ENCODE results near the gene PPP6R1.

Gene PPP6R1

DNA sequence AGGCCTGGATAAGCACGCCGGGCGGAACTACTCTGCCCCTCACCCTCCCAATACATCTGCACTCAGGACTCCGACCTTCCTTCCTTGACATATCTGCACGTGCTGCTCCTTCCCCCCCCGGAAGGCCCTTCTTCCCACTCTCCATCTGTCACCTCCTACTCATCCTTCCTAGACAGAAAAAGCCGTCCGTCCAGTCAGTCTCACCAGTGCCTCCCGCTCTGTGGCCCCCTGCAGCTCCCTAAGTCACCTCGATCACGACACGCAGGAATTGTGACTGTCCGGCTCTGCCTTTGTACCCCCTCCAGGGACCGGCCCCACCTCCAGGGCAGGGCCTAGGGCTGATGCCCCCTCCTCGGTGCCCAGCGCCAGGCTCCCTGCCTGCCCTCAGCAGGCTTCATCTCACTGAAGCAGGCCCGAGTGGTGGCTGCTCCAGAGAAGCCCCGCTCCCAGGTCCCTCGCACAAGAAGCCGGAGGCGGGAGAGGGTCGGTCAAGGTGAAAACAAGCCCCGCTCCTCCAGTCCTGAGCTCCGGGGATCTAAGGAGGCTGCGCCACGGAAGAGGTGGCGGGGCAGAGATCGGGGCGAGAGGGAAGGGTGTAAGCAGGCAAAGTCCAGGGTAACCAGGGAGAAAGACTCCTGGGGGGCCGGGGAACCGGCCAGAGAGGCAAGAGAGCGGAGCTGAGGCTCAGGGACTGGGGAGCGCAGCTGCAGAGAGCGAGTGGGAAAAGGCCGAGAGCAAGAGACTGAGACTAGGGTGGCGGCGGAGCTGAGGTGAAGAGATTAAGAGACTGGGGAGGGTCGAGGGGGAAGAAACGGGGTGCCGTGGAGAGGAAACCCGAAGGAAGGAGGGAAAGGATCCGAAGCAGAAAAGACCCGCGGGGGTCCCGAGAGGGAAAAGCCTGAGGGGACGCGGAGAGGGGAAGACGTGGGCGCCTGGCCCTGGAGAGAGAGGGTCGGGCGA, 1.1 kb downstream of the PPP6R1 start:
- no peak for DNase-seq

DNA sequence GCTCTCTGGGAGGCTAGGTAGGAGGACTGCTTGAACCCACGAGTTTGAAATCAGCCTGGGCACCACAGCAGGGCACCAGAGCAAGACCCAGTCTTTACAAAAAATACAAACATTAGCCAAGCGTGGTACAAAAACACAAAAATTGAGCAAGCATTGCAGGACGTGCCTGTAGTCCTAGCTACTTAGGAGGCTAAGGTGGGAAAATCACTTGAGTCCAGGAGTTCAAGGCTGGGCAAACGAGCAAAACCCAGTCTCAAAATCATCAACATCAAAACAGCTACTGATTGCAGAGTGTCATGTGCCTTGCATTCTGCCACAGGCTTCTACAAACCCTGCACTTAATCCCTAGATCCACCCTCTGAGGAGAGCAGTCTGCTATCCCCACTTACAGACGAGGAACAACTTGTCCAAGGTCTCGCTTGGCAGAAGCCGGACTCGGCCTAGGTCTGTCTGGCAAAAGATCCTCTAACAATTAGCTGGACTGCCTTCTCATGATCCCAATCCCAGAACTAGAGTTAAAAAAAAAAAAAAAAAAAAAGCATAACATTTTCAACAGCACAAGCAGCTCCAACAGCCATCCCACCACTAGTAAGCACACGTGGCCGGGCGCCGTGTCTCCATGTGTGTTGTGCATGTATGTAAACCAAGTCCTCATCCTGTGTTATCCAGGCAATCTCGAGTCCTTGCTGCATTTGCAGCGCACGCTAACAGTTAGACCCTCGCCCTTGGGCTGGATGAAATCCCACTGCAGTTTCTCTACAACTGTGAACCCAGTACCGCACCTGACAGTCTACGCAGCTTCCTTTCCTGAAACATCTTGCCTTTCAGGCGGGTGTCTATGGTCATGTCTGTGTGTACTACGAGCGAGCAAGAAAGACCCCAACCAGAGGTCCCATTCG, 2.0 kb downstream of the PPP6R1 start:
- no peak for DNase-seq

DNA sequence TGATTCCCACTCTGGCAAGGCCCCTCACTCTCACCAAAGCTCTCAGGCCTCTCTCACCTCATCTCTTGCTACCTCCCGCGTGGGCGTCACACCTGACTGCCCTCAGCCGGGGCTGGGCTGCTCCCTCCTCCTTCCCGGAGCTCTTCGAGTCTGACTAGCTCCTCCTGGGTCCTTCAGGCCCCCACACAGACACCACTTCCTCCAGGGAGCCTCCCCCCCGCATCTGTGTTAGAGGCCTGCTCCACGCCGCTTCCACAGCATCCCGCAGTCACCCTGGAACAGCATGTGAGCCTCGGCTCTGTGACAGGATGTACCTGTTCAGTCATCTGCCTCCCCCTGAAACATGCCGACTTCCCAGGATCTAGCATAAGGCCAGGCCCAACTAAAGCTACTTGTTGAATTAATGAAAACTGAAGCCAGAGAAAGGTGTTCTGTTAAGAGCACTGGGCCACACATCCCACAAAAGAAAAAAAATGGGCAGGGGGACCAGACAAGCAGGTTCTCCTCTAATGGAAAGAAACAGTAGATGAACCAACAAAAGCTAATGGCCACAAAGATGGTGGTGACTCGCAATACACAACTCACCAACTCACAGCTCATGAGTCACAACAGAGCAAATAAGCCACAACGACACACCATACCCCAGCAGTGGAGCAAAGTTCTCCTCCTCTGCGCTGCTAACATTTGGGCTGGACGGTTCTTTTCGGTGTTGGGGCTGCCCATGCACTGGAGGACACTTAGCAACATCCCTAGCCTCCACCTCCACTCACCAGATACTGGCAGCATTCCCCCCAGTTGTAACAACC, 3.0 kb downstream of the PPP6R1 start:
- peak; percentile 52 for DNase-seq

DNA sequence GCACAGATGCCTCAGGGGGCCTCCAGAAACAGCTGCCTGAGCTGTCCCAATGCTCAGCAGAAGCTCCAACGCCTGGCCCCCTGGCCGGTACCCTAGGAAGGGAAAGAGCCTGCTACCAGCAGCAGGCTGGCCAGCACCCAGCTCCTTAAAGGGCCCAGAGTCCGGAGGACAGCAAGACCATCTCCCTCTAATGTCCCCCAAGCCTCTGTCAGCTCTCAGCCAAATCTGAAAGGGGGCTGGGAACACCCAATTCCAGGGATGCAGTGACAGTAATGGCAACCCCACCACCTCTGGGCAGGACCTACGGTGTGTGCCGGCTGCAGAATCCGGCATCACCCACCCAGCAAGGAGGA, 4.2 kb downstream of the PPP6R1 start:
- no peak for DNase-seq

DNA sequence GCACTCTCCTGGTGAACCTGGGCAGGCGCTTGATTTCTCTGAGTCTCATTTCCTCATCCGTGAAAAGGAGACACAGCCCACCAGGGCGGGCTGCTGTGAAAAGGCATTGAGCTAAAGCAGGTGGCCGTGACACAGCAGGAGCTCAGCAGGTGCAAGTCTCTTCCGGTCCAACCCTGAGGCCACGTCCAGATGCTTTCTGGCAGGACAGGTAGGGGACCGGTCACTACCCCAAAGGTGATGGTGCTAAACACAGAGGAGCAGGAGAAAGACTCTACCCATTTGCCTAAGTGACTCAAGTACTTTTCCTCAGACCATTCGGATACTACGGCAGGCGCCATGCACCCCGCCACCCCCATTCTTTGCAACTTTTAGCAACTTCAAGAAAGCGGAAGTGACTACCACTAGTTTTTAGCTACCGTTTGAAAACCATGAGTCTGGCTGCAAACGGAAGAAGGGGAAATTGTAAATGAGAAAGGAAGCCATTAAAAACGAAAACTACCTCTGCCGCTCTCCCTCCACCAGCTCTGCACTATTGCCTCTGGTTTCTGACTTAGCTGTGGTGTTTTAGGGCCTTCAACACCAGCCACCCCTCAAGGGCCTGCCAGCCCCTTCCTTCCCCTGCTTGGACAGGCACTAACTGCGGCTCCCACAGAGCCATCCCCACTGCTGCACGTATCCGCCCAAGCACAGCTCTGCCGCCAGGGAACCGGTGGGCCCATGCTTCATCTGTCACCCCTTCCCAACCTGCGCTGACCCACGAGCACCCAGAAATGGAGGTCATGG, 4.8 kb downstream of the PPP6R1 start:
- peak; percentile 76 for DNase-seq

DNA sequence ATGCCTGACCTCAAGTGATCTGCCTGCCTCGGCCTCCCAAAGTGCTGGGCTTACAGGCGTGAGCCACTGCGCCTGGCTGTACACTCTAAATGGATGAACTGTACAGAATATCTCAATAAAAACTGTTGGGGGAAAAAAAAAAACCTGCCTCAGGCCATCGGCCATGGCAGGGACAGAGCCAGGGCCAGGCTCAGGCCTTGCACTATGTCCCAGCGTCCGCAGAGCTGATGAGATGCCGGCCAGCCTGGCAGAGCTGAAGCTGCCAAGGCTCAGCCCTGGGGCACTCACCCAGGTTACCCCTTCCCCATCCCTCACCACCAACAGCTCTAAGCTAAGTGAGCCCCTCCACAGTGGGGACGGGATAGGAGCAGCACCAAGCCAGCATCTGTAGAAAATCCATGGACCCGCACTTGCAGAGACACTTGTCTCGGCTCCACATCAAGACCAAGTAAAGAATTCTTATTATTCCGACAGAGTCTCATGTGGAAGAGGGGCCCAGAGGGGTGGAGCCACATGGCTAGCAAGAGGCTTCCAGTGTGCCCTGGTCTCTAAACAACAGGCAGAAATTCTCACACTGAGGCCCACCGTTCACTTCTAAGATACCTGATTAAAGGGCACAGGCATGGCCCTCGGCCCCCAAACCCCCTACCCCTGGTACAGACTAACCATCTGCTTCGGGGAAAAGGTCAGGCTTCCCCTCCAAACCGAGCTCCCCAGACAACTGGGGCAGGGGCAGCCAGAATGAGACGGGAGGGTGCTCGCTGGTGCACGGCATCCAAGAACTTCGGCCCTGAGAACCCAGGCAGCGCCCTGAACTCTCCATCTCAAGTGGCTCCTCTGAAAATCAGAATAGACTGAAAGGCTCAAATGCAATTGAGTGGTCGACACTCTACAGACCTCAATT, 5.8 kb downstream of the PPP6R1 start:
- no peak for DNase-seq

DNA sequence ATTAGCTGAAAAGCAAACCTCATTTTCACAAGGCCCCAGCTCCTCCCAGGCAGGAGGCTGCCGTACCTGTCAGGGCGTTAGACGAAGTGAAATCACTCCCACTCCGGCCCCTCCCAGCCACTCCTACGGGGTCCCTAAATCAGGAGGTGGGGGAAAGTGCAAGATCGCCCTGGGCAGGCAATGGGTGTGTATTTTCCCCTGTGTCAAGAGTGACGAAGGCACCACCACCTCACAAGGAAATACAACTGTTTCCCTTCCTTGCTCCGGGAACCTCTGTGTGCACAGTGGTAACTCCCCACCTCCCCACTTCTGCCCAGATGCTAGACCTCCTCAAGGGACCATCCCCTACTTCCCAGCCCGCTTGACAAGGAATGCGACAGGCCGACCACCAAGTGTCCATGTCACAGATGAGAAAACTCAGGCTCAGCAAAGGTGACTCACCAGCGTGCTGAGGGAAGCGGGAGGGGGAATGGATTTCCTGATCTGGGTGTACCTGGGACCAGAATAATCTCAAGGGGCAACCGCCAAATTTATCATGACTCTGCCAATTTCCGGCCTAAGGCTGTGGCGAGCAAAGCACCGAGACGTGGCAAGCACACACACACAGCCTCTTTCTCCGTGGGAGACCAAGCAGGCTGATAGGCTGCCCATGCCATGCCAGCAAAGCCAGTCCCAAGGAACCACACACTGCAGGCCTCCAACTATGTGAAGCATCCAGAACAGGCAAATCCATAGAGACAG, 7.3 kb downstream of the PPP6R1 start:
- peak; percentile 40 for DNase-seq

DNA sequence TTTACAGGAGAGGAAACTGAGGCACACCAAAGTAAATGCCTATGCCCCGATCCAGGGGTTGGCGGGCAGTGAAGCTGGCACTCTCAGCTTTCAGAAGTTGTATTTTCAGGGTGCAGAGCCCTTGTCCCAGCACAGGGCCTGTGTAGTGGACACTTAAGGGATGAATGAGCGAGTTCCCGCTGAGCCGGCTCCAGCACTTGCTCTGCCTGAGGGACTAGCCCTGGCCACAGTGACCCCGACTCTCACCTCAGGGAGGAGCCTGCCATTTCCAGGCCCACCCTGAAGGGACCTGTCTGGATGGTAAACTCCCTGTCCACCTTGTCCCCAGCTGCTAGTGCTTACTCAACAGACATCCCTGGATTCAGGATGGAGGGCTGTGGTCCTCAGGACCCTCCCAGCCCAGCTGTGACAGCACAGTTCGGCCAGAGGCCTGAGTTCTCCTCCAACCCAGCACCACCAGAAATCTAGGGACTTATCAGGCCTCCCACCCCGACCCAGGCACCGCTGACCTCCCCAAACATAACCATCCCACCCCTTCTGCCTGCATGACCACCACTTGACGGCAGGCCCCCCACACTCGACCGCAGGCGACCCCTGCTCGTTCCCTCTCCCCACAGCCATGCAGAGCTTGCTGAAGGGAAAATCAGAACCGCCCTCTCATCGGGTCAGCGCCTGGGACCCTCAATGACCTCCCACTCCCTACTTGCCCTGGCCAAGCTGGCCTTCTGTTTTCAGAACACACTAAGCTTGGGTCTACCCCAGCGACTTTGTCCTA, 8.4 kb downstream of the PPP6R1 start:
- DNase-seq, result no peak

DNA sequence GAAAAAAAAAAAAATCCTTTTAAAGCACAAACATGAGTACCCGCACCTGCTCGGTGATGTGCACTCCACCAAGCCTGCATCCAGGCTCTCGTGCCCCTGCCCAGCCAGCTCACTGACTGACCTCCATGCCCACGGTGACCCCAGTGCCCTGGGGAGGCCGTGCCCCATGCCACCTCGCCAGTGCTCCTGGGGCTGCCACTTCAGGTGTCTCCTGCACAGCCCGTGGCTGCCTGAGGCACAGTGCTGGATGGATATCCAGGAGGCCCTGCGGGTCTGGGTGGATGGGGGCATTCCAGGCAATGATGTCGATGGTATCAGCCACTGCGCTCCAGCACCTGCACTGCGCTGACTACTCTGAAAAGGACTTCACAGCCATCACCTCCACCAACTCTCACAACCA, 9.0 kb downstream of the PPP6R1 start:
- no peak for DNase-seq

DNA sequence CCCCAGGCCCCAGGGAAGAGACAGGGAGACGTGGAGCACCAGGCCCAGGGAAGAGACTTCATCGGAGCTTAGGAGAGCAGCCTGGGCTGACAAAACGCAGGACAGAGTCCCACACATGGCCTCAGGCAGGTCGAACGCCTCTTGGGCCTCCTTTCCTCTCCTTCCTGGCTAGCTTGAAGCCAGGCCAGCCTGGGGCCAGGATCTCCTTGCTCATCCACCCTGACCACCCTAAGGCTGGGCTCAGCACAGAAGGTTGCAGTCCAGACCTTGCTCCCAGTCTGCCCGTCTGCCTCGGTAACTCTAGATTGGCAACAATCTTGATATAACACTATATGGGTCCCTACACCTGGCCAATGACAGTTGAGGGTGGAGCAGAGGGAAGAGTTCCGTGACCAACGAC, 10.1 kb downstream of the PPP6R1 start:
- no peak for DNase-seq

DNA sequence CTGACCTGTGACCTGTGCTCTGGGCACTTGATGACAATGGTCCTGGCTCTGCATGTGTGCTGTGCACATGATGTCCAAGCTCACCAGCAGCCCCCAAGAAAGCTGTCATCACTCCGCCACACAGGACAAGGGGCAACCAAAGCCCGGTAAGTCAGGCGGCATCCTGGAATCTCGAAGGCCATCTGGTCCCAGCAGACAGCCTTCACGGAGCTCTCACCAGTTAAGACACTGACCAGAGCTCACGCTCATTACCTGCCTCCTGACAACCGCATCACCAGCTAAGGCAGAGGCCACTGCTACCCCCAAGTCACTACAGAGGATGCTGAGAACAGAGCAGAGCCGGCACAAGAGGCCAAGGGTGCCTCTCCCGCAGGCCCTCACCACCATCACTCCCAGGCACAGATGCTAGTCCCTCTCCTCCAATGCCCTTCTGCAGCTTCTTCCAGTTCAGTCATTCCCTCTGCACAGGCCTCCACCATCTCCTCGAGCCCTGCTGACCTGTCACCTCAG, 10.6 kb downstream of the PPP6R1 start:
- no peak for DNase-seq

DNA sequence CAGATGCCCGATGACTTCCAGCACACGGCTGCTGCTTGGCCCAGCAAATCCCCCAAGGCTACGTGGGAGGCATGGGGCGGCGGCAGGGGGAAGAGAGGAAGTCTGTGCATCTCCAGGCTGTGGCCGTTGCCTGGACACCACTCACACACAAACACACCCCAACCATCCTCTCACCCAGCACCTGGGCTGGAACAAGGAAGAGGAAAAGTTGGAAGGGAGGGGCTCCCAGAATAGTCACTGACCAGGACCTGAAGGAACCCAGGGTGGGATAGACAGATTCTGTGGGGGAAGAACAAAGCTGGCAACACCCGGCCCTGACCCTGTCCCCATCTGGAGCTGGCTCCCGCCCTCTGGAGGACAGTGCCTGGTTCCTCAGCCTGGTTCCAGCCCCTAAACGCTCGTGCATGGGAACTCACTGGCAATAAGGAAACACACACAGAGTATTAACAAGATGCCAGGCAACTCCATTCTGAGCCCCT, 11.2 kb downstream of the PPP6R1 start:
- no peak for DNase-seq

DNA sequence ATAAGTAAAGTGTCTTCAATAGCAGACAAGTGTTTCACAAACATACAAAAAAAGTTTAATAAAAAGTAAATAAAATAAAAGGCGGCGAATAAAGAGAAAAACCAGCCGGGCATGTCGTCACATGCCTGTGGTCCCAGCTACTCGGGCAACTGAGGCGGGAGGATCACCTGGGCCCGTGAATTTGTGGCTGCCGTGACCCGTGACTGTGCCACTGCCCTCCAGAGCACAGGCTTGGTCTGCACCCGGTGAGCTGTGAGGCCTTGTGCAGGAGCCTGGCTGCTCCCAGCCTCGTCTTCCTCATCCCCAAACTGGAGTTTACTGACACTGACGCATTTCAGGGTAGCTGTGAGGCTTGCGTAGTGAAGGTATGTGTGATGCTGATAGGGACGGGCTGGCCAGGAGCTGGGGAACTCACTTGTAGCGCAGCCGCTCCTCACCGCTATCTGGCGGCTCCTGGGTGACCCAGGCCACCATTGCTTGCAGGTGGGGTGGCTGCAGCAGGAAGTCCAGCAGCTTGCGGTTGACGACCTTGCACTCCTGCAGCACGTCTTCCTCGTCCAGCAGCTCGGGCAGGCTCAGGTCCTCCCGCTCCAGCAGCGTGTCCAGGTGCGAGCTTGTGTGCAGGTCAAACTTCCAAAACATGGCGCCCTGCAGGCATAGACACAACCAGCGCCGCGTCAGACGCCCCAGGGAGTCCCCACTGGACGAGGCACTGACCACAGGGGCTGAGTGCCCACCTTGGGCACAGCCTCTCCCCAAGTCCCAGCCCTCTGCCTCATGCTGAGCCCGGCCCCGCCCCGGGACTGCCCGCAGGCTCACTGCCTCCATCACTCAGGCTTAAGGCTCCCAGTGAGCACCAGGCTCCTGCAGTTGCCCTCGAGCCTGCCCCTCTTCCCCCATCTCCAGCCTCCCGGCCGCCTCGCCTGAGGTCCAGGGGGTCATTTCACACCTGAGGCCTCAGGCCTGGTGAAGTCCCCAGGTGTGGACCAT, 12.1 kb downstream of the PPP6R1 start:
- DNase-seq, result no peak

DNA sequence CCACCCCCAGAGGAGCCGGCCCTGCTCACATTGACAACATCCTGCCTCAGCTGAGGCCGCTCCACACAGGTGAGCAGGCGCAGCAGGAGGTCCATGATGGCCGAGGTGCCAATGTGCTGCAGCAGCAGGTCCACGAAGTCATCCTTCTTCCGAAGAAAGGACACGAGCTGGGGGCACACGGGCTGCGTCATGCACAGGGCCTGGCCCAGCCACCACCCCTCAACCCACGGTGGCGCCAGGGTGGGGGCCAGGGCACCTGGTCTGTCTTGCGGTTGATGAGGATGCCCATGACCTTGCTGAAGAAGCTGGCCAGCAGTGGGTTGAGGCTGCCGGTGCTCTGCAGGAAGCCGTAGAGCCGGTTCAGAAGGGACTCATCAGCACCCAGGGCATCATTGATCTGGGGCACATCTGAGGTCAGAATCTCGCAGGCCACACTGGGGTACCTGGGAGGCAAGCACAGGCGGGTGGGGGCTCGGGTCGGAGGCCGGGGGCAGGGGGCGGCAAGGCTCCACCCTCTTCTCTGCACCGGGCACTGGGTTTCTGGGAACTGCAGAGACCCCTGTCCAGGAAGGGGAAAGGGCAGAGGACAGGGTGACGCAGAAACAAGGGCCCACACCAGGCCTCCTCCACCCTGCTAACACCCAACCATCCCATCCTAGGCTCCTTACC, 13.4 kb downstream of the PPP6R1 start:
- no peak for DNase-seq

DNA sequence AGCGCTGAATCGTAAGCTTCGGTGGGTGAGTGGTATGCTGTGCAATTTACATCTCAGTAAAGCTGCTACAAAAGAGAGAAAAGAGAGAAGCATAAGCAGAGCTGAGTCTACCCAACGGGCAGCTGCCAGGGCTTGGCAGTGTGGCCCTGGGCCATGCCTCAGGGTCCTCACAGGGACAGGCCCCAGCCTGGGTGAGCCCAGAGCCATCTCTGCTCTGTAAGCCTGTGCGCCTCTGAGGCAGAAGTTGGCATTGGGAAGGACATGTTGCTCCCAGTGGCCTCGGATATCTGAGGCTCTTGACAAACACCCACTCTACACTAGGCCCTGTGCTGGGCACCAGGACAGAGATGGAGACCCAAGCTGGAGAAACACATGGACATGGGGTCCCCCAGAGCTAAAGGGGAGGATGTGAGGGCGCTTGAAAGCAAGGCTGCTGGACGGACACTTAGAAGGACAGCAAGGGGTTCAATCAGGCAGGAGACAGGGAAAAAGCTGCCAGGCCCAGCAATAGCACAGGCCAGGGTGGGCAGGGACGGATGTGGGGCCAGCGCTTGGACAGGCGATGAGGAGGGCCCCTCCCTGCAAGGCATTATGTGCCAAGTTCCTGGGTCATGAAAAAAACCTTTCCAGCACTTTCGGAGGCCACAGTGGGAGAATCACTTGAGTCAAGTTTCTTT, 14.7 kb downstream of the PPP6R1 start:
- DNase-seq, result no peak

DNA sequence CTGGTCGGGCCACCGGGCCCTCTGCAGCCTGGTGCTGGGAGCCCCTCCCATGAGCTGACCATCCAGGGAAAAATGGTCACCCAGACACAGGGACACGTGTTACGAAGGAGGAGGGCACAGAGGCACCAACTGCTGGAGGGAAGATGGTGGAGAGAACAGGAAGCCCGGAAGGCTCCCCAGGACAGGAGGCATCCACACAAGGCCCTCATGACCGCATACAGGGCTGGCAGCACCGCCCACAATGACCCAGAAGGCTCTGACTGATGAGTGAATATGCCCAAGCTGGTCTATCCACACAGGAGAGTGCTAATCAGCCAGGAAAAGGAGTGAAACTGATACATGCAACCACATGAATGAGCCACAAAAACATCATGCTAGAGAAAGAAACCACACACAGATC, 16.3 kb downstream of the PPP6R1 start:
- DNase-seq, result no peak

Data from CD4-positive, alpha-beta T cell treated with Interleukin-15 for 1 hour (primary cell).